T-helper 2 cell treated with Interferon-gamma antibody and Interleukin-4, amounts not matched to agents 100 ng/mL and 5 ng/mL, for 36 hours (primary cell): ENCODE results near the gene CA4. TPM values are rescaled to one million over a fixed set of nuclear protein-coding genes. Genes with fewer than 3 reads are reported as not detected.

Experiments used
- total RNA-seq: library from RNA; stranded (reverse); gene quantifications from 2 replicates; pipeline ENCODE4 v1.2.3, GENCODE V29; 2022

CA4 gene
- total RNA-seq, 1 donor from 2014 or later: not detected

Other genes with a start within 250 kb of the CA4 start
- 18.4 and 20.8 TPM in 2 replicates for gene RNFT1, start 185.2 kb upstream of the CA4 start, total RNA-seq
- 26.3 and 28.1 TPM in 2 replicates for gene HEATR6, start 71.1 kb upstream of the CA4 start, total RNA-seq
- gene USP32, start 242.2 kb downstream of the CA4 start, total RNA-seq: 34.2 and 35.7 TPM in 2 replicates